Karpas-422 (cell line): ENCODE data around the gene GALR1. TPM values are rescaled to one million over a fixed set of nuclear protein-coding genes. Genes with fewer than 3 reads are reported as not detected.

Experiments used
- DNase-seq: peaks from one replicate; pipeline ENCODE4 v3.0.0-alpha.2; 2015
- H2AFZ ChIP-seq: fragments of 200-600 bp; sonication (generic); 2 replicates; pipeline ENCODE4 v1.6.1; 2014; ENCODE audit warnings: antibody characterized with exemption, low read length, mixed read lengths
- H3K27ac ChIP-seq: fragments of 200-600 bp; sonication (generic); 2 replicates; pipeline ENCODE4 v1.5.1; 2014; ENCODE audit warnings: mild to moderate bottlenecking, low read length, moderate library complexity
- H3K27me3 ChIP-seq: fragments of 200-600 bp; sonication (generic); 2 replicates; pipeline ENCODE4 v1.6.1; 2014; ENCODE audit warnings: low read length, mixed read lengths
- H3K36me3 ChIP-seq: fragments of 200-600 bp; sonication (generic); 2 replicates; pipeline ENCODE4 v1.6.1; 2014; ENCODE audit warnings: low read length, mixed read lengths; ENCODE audit not compliant: insufficient read depth
- H3K4me1 ChIP-seq: fragments of 200-600 bp; sonication (generic); 2 replicates; pipeline ENCODE4 v1.6.1; 2014; ENCODE audit warnings: mild to moderate bottlenecking, low read length, mixed read lengths
- H3K4me2 ChIP-seq: fragments of 200-600 bp; sonication (generic); 2 replicates; pipeline ENCODE4 v1.6.1; 2014; ENCODE audit warnings: low read length, low read depth, mild to moderate bottlenecking; ENCODE audit not compliant: poor library complexity, severe bottlenecking
- H3K4me3 ChIP-seq: fragments of 200-600 bp; sonication (generic); 2 replicates; pipeline ENCODE4 v1.5.1; 2014; ENCODE audit warnings: mild to moderate bottlenecking, antibody characterized with exemption, low read length, mixed read lengths
- H3K79me2 ChIP-seq: fragments of 200-600 bp; sonication (generic); 2 replicates; pipeline ENCODE4 v1.6.1; 2014; ENCODE audit warnings: mild to moderate bottlenecking, low read length, mixed read lengths
- H3K9ac ChIP-seq: fragments of 200-600 bp; sonication (generic); 2 replicates; pipeline ENCODE4 v1.6.0; 2014; ENCODE audit warnings: low read length
- H3K9me2 ChIP-seq: fragments of 200-600 bp; sonication (generic), shearing (Covaris generic); replicated peaks from 2 replicates; pipeline ENCODE4 v1.6.0; 2014; ENCODE audit warnings: mild to moderate bottlenecking, low read length, moderate library complexity; ENCODE audit not compliant: insufficient read depth
- H3K9me3 ChIP-seq: fragments of 300-700, 200-600 bp; sonication (generic); 2 replicates; pipeline ENCODE4 v1.6.1; 2014; ENCODE audit warnings: low read length, mixed read lengths
- H4K20me1 ChIP-seq: fragments of 200-600 bp; sonication (generic); 2 replicates; pipeline ENCODE4 v1.6.1; 2014; ENCODE audit warnings: mild to moderate bottlenecking, antibody characterized with exemption, low read length, low read depth; ENCODE audit not compliant: insufficient read depth
- total RNA-seq: library from RNA; depleted of rRNA; stranded (reverse); fragments of >200 nt; shearing (Covaris generic); gene quantifications from 2 replicates; pipeline ENCODE4 v1.2.3, GENCODE V29; 2014; ENCODE audit warnings: low replicate concordance

The GALR1 gene
- total RNA-seq, 1 experiment from 2014 or later = not detected

GRCh38 chr18:77299706-77300105 lies 50.1 kb downstream of the GALR1 start:
- no peaks in the 10 kb centered on the region for H3K4me1 ChIP-seq
- H3K79me2 ChIP-seq = no peaks in the 10 kb centered on the region
- DNase-seq = no peak
- no peaks in the 10 kb centered on the region for H3K36me3 ChIP-seq
- H3K4me2 ChIP-seq = no peak overlapping the region
- no peak overlapping the region for H3K4me3 ChIP-seq
- H3K9ac ChIP-seq = no peak overlapping the region
- no peaks in the 10 kb centered on the region for H3K9me3 ChIP-seq
- H3K27ac ChIP-seq = no peak overlapping the region
- H2AFZ ChIP-seq = no peak overlapping the region
- H3K27me3 ChIP-seq = no peaks in the 10 kb centered on the region
- no peaks in the 10 kb centered on the region for H4K20me1 ChIP-seq
- no peaks in the 10 kb centered on the region for H3K9me2 ChIP-seq

GRCh38 chr18:77300579-77300978 lies 50.9 kb downstream of the GALR1 start:
- DNase-seq = no peak
- no peaks in the 10 kb centered on the region for H4K20me1 ChIP-seq
- H3K4me1 ChIP-seq = no peaks in the 10 kb centered on the region
- no peaks in the 10 kb centered on the region for H3K36me3 ChIP-seq
- H3K9me2 ChIP-seq = no peaks in the 10 kb centered on the region
- H3K9ac ChIP-seq = no peak overlapping the region
- H3K27me3 ChIP-seq = no peaks in the 10 kb centered on the region
- H3K4me3 ChIP-seq = no peak overlapping the region
- H2AFZ ChIP-seq = no peak overlapping the region
- H3K27ac ChIP-seq = no peak overlapping the region
- no peaks in the 10 kb centered on the region for H3K9me3 ChIP-seq
- H3K79me2 ChIP-seq = no peaks in the 10 kb centered on the region
- no peak overlapping the region for H3K4me2 ChIP-seq

- no peak for DNase-seq
- H3K27ac ChIP-seq = no peak overlapping the region
- no peak overlapping the region for H2AFZ ChIP-seq
- no peaks in the 10 kb centered on the region for H4K20me1 ChIP-seq
- no peaks in the 10 kb centered on the region for H3K9me2 ChIP-seq
- H3K9me3 ChIP-seq = no peaks in the 10 kb centered on the region
- no peaks in the 10 kb centered on the region for H3K79me2 ChIP-seq
- no peak overlapping the region for H3K4me3 ChIP-seq
- H3K9ac ChIP-seq = no peak overlapping the region
- H3K4me2 ChIP-seq = no peak overlapping the region
- no peaks in the 10 kb centered on the region for H3K36me3 ChIP-seq
- H3K4me1 ChIP-seq = no peaks in the 10 kb centered on the region
- H3K27me3 ChIP-seq = no peaks in the 10 kb centered on the region
Observed at GRCh38 chr18:77304268-77304667, 54.6 kb downstream of the GALR1 start.

GRCh38 chr18:77305676-77306075 lies 56.0 kb downstream of the GALR1 start:
- Histone ChIP-seq H3K9me3 (no peaks in the 10 kb centered on the region), H3K9me2 (no peaks in the 10 kb centered on the region), H3K27ac (no peak overlapping the region), H4K20me1 (no peaks in the 10 kb centered on the region), H3K4me3 (no peak overlapping the region), H3K4me1 (no peaks in the 10 kb centered on the region), H3K79me2 (no peaks in the 10 kb centered on the region), H3K9ac (no peak overlapping the region), H2AFZ (no peak overlapping the region), H3K4me2 (no peak overlapping the region), H3K27me3 (no peaks in the 10 kb centered on the region), H3K36me3 (no peaks in the 10 kb centered on the region)
- no peak for DNase-seq

- no peaks in the 10 kb centered on the region for H3K4me1 ChIP-seq
- no peak overlapping the region for H2AFZ ChIP-seq
- H3K79me2 ChIP-seq = no peaks in the 10 kb centered on the region
- H3K27me3 ChIP-seq = no peaks in the 10 kb centered on the region
- no peak for DNase-seq
- H3K9me3 ChIP-seq = no peaks in the 10 kb centered on the region
- H3K4me3 ChIP-seq = no peak overlapping the region
- H3K9me2 ChIP-seq = no peaks in the 10 kb centered on the region
- H4K20me1 ChIP-seq = no peaks in the 10 kb centered on the region
- H3K9ac ChIP-seq = no peak overlapping the region
- H3K36me3 ChIP-seq = no peaks in the 10 kb centered on the region
- no peak overlapping the region for H3K4me2 ChIP-seq
- no peak overlapping the region for H3K27ac ChIP-seq
Observed at GRCh38 chr18:77308216-77308615, 58.6 kb downstream of the GALR1 start.

- Histone ChIP-seq H3K36me3 (no peaks in the 10 kb centered on the region), H3K9ac (no peak overlapping the region), H4K20me1 (no peaks in the 10 kb centered on the region), H3K27me3 (no peaks in the 10 kb centered on the region), H3K4me3 (no peak overlapping the region), H3K79me2 (no peaks in the 10 kb centered on the region), H3K4me1 (peaks cover 9% of the 10 kb centered on the region), H2AFZ (no peak overlapping the region), H3K9me2 (no peaks in the 10 kb centered on the region), H3K9me3 (no peaks in the 10 kb centered on the region), H3K27ac (no peak overlapping the region), H3K4me2 (no peak overlapping the region)
- DNase-seq = no peak
Observed at GRCh38 chr18:77314511-77314910, 64.9 kb downstream of the GALR1 start.

- Histone ChIP-seq H3K9me3 (no peaks in the 10 kb centered on the region), H3K4me2 (no peak overlapping the region), H3K4me1 (peaks cover 10% of the 10 kb centered on the region), H3K9ac (no peak overlapping the region), H3K36me3 (no peaks in the 10 kb centered on the region), H3K9me2 (no peaks in the 10 kb centered on the region), H3K4me3 (no peak overlapping the region), H3K27ac (no peak overlapping the region), H3K79me2 (no peaks in the 10 kb centered on the region), H4K20me1 (no peaks in the 10 kb centered on the region), H2AFZ (no peak overlapping the region), H3K27me3 (no peaks in the 10 kb centered on the region)
- DNase-seq = no peak
Observed at GRCh38 chr18:77314952-77315351, 65.3 kb downstream of the GALR1 start.

GRCh38 chr18:77316008-77316407 lies 66.4 kb downstream of the GALR1 start:
- no peaks in the 10 kb centered on the region for H4K20me1 ChIP-seq
- H3K27me3 ChIP-seq = no peaks in the 10 kb centered on the region
- no peaks in the 10 kb centered on the region for H3K9me3 ChIP-seq
- H3K4me1 ChIP-seq = peaks cover 10% of the 10 kb centered on the region
- no peaks in the 10 kb centered on the region for H3K79me2 ChIP-seq
- H3K9ac ChIP-seq = no peak overlapping the region
- no peak overlapping the region for H3K27ac ChIP-seq
- no peak overlapping the region for H3K4me3 ChIP-seq
- H2AFZ ChIP-seq = no peak overlapping the region
- DNase-seq = no peak
- no peaks in the 10 kb centered on the region for H3K36me3 ChIP-seq
- no peaks in the 10 kb centered on the region for H3K9me2 ChIP-seq
- no peak overlapping the region for H3K4me2 ChIP-seq

GRCh38 chr18:77316641-77317040 lies 67.0 kb downstream of the GALR1 start:
- H3K4me2 ChIP-seq = no peak overlapping the region
- no peaks in the 10 kb centered on the region for H3K9me2 ChIP-seq
- H3K9ac ChIP-seq = no peak overlapping the region
- no peaks in the 10 kb centered on the region for H3K36me3 ChIP-seq
- H3K27ac ChIP-seq = no peak overlapping the region
- no peak overlapping the region for H2AFZ ChIP-seq
- H4K20me1 ChIP-seq = no peaks in the 10 kb centered on the region
- no peaks in the 10 kb centered on the region for H3K9me3 ChIP-seq
- no peak overlapping the region for H3K4me3 ChIP-seq
- peaks cover 10% of the 10 kb centered on the region for H3K4me1 ChIP-seq
- DNase-seq = no peak
- no peaks in the 10 kb centered on the region for H3K27me3 ChIP-seq
- no peaks in the 10 kb centered on the region for H3K79me2 ChIP-seq
